ENCODE measurements around the gene CTNNA2.
"Not testable (repeated sequence)": the region's sequence is repeated elsewhere in the genome, so short reads cannot be mapped to it uniquely, and the experiment has no call there.

Gene CTNNA2

DNA sequence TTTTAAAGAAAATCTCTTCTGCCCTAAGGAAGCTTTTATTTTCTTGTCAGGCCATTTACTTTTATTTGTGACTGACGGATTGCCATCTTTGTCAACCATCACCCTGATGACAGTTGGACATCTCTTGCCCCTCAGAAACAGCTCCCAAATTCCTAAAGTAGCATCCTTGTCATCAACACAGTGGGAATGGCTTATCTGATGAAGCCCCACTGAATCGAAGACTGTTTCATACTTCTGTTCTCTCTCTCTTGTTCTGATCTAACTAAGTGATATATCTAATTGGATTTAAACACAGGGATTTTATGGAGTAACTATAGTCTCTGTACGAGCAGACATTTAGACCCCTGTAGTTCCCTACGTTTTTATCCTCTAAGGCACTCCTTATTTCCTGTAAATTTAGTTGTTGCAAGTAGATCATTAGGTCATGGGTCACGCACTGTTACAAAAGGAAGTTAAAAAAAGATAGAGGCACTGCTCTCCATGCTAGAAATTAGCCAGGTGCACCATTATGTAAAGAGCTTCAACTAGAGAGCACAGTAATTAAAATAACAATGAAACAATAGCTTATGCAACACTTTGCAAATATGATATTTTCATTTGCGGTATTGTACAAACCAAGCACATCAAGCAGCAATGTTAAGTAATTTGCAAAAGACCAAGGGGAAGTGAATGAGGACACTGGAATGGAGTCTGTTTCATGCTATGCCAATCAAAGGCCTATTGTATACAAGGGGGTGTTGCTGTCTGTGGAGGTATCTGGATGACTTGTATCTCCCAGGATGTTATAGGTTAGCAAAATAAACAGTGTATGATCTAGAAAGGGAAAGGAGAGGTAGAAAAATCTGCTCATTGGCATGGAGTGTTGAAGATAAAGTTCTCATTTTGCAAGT is 507.0 kb downstream of the CTNNA2 start:
- no peak overlapping the region for H3K4me3 ChIP-seq (ENCODE audit: low read depth, low read length)
- no peak for DNase-seq (ENCODE audit: low read depth)
- TF ChIP-seq, protein P1, sequence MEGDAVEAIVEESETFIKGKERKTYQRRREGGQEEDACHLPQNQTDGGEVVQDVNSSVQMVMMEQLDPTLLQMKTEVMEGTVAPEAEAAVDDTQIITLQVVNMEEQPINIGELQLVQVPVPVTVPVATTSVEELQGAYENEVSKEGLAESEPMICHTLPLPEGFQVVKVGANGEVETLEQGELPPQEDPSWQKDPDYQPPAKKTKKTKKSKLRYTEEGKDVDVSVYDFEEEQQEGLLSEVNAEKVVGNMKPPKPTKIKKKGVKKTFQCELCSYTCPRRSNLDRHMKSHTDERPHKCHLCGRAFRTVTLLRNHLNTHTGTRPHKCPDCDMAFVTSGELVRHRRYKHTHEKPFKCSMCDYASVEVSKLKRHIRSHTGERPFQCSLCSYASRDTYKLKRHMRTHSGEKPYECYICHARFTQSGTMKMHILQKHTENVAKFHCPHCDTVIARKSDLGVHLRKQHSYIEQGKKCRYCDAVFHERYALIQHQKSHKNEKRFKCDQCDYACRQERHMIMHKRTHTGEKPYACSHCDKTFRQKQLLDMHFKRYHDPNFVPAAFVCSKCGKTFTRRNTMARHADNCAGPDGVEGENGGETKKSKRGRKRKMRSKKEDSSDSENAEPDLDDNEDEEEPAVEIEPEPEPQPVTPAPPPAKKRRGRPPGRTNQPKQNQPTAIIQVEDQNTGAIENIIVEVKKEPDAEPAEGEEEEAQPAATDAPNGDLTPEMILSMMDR (IDR thresholded peaks at IDR 0.05; ENCODE audit: control insufficient read depth, extremely low read depth, insufficient read depth), result no peak

DNA sequence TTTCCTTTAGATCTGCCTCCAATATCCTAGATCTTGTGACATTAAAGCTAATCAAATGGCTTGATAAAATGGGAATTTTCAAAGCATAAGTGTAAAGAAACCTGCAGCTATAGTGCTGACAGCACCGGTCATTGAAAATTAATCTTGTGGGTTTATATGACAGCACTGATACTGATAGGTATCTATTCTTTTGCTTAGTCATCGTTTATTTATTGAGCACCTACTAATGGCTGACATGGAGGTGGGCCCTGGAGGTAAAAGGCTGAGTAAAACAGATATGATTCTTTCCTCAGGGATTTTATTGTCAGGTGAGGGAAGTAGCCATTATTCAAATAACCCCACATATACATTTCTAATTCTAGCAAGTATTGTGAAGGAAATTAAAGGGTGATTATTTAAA is 509.2 kb downstream of the CTNNA2 start:
- TF ChIP-seq, protein P1 (IDR thresholded peaks at IDR 0.05; ENCODE audit: control insufficient read depth, extremely low read depth, insufficient read depth), result no peak
- H3K4me3 ChIP-seq (ENCODE audit: low read depth, low read length), result no peak overlapping the region
- DNase-seq (ENCODE audit: low read depth), result no peak

DNA sequence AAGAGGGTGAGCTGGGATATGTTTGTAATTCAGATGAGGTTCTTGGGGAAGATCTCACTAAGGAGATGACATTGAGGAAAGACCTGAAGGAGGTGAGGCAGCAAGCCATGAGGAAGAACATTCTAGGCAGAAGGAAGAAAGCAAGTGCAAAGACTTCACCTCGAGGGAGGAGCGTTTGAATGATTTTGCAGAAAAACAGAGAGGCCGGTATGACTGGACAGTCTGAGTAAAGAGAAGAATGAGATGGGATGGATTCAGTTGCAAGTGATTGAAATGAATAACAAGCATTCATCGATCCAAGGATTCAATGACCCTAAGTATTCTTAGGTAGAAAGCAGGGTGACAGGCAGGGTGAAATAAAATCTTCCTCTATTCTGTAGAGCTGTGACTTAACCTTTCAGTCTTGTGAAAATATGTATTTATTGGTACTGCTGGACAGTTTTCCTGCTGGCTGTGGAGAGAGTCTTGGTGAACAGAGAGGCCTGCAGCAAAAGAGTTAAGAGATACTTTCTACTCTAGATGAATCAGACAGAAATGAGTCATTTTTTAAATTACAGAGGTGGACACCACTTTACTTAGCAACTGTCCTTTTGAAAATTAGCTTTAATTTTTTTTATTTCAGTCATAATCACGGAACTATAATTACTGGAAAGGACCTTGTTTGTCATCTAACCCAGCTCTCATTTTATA is 513.3 kb downstream of the CTNNA2 start:
- no peak for DNase-seq (ENCODE audit: low read depth)
- TF ChIP-seq, protein P1 (IDR thresholded peaks at IDR 0.05; ENCODE audit: control insufficient read depth, extremely low read depth, insufficient read depth), result no peak
- no peak overlapping the region for H3K4me3 ChIP-seq (ENCODE audit: low read depth, low read length)

DNA sequence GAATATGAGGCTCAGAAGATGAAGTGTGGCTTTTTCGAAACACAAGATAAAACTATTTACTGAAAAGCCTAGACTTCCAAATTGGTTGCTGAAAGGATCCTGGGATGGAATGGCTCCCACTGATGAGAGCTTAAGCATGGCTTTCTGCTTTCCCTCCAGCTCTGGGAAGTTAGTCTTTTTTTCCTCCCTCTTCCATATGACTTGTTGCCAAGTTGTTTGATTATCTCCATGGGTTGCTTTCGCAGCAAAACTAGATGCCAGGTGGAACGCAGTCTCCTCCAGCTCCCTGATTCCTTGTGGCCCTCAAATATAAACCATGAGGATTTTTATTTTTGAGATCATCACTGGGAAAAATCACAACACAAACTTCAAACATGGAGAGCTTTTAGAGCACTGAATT is 515.2 kb downstream of the CTNNA2 start:
- no peak overlapping the region for H3K4me3 ChIP-seq (ENCODE audit: low read depth, low read length)
- no peak for DNase-seq (ENCODE audit: low read depth)
- TF ChIP-seq, protein P1 (IDR thresholded peaks at IDR 0.05; ENCODE audit: control insufficient read depth, extremely low read depth, insufficient read depth), result no peak

DNA sequence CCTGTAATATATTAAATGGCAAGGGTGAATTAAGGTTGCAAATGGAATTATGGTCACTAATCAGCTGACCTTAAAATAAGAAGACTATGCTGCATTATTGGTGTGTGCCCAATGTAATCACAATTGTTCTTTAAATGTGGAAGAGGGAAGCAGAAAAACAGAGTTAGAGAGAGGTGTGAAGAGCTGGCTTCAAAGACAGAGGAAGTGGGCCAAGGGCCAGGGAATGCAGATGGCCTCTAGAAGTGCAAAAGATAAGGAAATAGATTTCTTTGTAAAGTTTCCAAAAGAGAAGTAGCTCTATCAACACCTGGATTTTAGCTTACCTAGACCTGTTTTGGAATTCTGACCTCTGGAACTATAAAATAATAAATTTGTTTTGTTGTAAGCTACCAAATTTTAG is 515.7 kb downstream of the CTNNA2 start:
- no peak for DNase-seq (ENCODE audit: low read depth)
- TF ChIP-seq, protein P1 (IDR thresholded peaks at IDR 0.05; ENCODE audit: control insufficient read depth, extremely low read depth, insufficient read depth), result no peak

DNA sequence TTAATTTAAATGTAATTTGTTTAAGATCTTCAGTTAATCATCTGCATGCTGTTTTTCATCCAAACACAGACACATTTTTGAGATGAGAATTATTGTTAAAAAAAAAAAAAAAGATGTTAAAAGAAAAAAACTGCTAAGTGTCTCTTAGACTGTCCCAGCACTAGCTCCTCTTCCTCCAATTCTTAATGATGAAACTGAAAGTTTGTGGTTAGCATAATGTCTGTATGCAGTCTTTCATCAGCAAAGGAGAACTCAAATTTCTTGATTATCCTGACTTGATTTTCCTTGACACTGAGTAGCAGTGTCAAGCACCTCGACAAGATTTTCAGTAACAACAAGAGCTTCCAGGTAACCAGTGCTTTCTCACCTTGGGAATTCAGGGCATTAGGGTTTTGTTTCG is 517.3 kb downstream of the CTNNA2 start:
- TF ChIP-seq, protein P1 (IDR thresholded peaks at IDR 0.05; ENCODE audit: control insufficient read depth, extremely low read depth, insufficient read depth), result no peak
- no peak overlapping the region for H3K4me3 ChIP-seq (ENCODE audit: low read depth, low read length)
- DNase-seq (ENCODE audit: low read depth), result no peak

More for the DNA sequence above, 515.7 kb downstream of the CTNNA2 start:
- no peak overlapping the region for H3K4me3 ChIP-seq (ENCODE audit: low read depth, low read length)

DNA sequence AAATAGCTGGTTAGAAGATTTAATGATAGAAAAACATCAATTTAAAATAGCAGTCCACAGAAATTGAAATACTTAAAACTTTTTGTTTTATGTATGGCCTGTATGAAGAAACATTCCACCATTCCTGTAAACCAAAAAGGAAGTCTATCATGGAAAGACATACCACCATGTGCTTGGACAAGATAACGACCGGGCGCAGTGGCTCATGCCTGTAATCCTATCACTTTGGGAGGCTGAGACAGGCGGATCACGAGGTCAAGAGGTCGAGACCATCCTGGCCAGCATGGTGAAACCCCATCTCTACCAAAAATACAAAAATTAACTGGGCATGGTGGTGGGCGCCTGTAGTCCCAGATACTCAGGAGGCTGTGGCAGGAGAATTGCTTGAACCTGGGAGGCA is 519.8 kb downstream of the CTNNA2 start:
- DNase-seq (ENCODE audit: low read depth); H3K4me3 ChIP-seq (ENCODE audit: low read depth, low read length): not testable (repeated sequence)

Data from LNCaP clone FGC (cell line).